ENCODE data around the gene DAB2.
"Not testable (repeated sequence)": the region's sequence is repeated elsewhere in the genome, so short reads cannot be mapped to it uniquely, and the experiment has no call there.

DAB2 gene

GRCh38 chr5:39411985-39412384 lies 12.8 kb downstream of the DAB2 start:
- no peaks in the 10 kb centered on the region for H3K9me3 ChIP-seq (ENCODE audit: control insufficient read depth in 2 of 2, low read length in 2 of 2)
- no peak overlapping the region for H3K27ac ChIP-seq (ENCODE audit: low read depth in 2 of 2, low read length in 2 of 2)
- peaks cover 0 to 7% of the 10 kb centered on the region in 2 donors for H3K4me1 ChIP-seq (ENCODE audit: control insufficient read depth in 2 of 2, insufficient read depth in 2 of 2, low read length in 2 of 2)
- H3K36me3 ChIP-seq (ENCODE audit: control insufficient read depth in 2 of 2, insufficient read depth in 2 of 2, low read length in 2 of 2), result peaks cover 0 to 2% of the 10 kb centered on the region in 2 donors
- H3K9ac ChIP-seq (ENCODE audit: low read depth in 1 of 2, low read length in 2 of 2), result no peak overlapping the region
- no peak overlapping the region for H3K4me3 ChIP-seq (ENCODE audit: low read length in 2 of 2)
- H3K27me3 ChIP-seq (ENCODE audit: control insufficient read depth in 2 of 2, insufficient read depth in 2 of 2, low read length in 2 of 2), result no peaks in the 10 kb centered on the region

GRCh38 chr5:39411061-39411460 lies 13.7 kb downstream of the DAB2 start:
- Histone ChIP-seq H3K27me3 (ENCODE audit: control insufficient read depth in 2 of 2, insufficient read depth in 2 of 2, low read length in 2 of 2) (no peaks in the 10 kb centered on the region), H3K4me1 (ENCODE audit: control insufficient read depth in 2 of 2, insufficient read depth in 2 of 2, low read length in 2 of 2) (peaks cover 0 to 7% of the 10 kb centered on the region in 2 donors), H3K9ac (ENCODE audit: low read depth in 1 of 2, low read length in 2 of 2) (no peak overlapping the region), H3K9me3 (ENCODE audit: control insufficient read depth in 2 of 2, low read length in 2 of 2) (no peaks in the 10 kb centered on the region), H3K36me3 (ENCODE audit: control insufficient read depth in 2 of 2, insufficient read depth in 2 of 2, low read length in 2 of 2) (peaks cover 0 to 2% of the 10 kb centered on the region in 2 donors), H3K4me3 (ENCODE audit: low read length in 2 of 2) (no peak overlapping the region), H3K27ac (ENCODE audit: low read depth in 2 of 2, low read length in 2 of 2) (peak overlapping the region in 1 of 2 donors; percentile 13)

- Histone ChIP-seq H3K9ac (ENCODE audit: low read depth in 1 of 2, low read length in 2 of 2) (no peak overlapping the region), H3K27me3 (ENCODE audit: control insufficient read depth in 2 of 2, insufficient read depth in 2 of 2, low read length in 2 of 2) (no peaks in the 10 kb centered on the region), H3K9me3 (ENCODE audit: control insufficient read depth in 2 of 2, low read length in 2 of 2) (no peaks in the 10 kb centered on the region), H3K4me3 (ENCODE audit: low read length in 2 of 2) (no peak overlapping the region), H3K27ac (ENCODE audit: low read depth in 2 of 2, low read length in 2 of 2) (no peak overlapping the region), H3K4me1 (ENCODE audit: control insufficient read depth in 2 of 2, insufficient read depth in 2 of 2, low read length in 2 of 2) (peaks cover 0 to 7% of the 10 kb centered on the region in 2 donors), H3K36me3 (ENCODE audit: control insufficient read depth in 2 of 2, insufficient read depth in 2 of 2, low read length in 2 of 2) (peaks cover 0 to 2% of the 10 kb centered on the region in 2 donors)
Measured at GRCh38 chr5:39409033-39409432, 15.7 kb downstream of the DAB2 start.

GRCh38 chr5:39405083-39405843 lies 19.5 kb downstream of the DAB2 start:
- H3K36me3 ChIP-seq (ENCODE audit: control insufficient read depth in 2 of 2, insufficient read depth in 2 of 2, low read length in 2 of 2), result peaks cover 0 to 2% of the 10 kb centered on the region in 2 donors
- H3K9ac ChIP-seq (ENCODE audit: low read depth in 1 of 2, low read length in 2 of 2), result no peak overlapping the region
- no peak overlapping the region for H3K4me3 ChIP-seq (ENCODE audit: low read length in 2 of 2)
- no peaks in the 10 kb centered on the region for H3K27me3 ChIP-seq (ENCODE audit: control insufficient read depth in 2 of 2, insufficient read depth in 2 of 2, low read length in 2 of 2)
- H3K4me1 ChIP-seq (ENCODE audit: control insufficient read depth in 2 of 2, insufficient read depth in 2 of 2, low read length in 2 of 2), result peaks cover 8 to 13% of the 10 kb centered on the region in 2 donors
- no peak overlapping the region for H3K27ac ChIP-seq (ENCODE audit: low read depth in 2 of 2, low read length in 2 of 2)
- no peaks in the 10 kb centered on the region for H3K9me3 ChIP-seq (ENCODE audit: control insufficient read depth in 2 of 2, low read length in 2 of 2)

GRCh38 chr5:39403761-39404160 lies 21.0 kb downstream of the DAB2 start:
- not testable (repeated sequence) for H3K27ac ChIP-seq (ENCODE audit: low read depth in 2 of 2, low read length in 2 of 2); H3K9me3 ChIP-seq (ENCODE audit: control insufficient read depth in 2 of 2, low read length in 2 of 2)
- H3K4me1 ChIP-seq (ENCODE audit: control insufficient read depth in 2 of 2, insufficient read depth in 2 of 2, low read length in 2 of 2), result peaks cover 8 to 18% of the 10 kb centered on the region in 2 donors

GRCh38 chr5:39402140-39402539 lies 22.6 kb downstream of the DAB2 start:
- H3K27ac ChIP-seq (ENCODE audit: low read depth in 2 of 2, low read length in 2 of 2), result peak overlapping the region in 1 of 2 donors; percentile 27

More at GRCh38 chr5:39403761-39404160, 21.0 kb downstream of the DAB2 start:
- H3K9ac ChIP-seq (ENCODE audit: low read depth in 1 of 2, low read length in 2 of 2); H3K4me3 ChIP-seq (ENCODE audit: low read length in 2 of 2); H3K36me3 ChIP-seq (ENCODE audit: control insufficient read depth in 2 of 2, insufficient read depth in 2 of 2, low read length in 2 of 2); H3K27me3 ChIP-seq (ENCODE audit: control insufficient read depth in 2 of 2, insufficient read depth in 2 of 2, low read length in 2 of 2): not testable (repeated sequence)

GRCh38 chr5:39400713-39401578 lies 23.8 kb downstream of the DAB2 start:
- H3K27ac ChIP-seq (ENCODE audit: low read depth in 2 of 2, low read length in 2 of 2), result peak overlapping the region; percentile 48 to 79
- H3K9me3 ChIP-seq (ENCODE audit: control insufficient read depth in 2 of 2, low read length in 2 of 2), result no peaks in the 10 kb centered on the region
- H3K4me1 ChIP-seq (ENCODE audit: control insufficient read depth in 2 of 2, insufficient read depth in 2 of 2, low read length in 2 of 2), result peaks cover 8 to 16% of the 10 kb centered on the region in 2 donors
- H3K4me3 ChIP-seq (ENCODE audit: low read length in 2 of 2), result peak overlapping the region in 1 of 2 donors; percentile 21
- no peaks in the 10 kb centered on the region for H3K36me3 ChIP-seq (ENCODE audit: control insufficient read depth in 2 of 2, insufficient read depth in 2 of 2, low read length in 2 of 2)
- peak overlapping the region in 1 of 2 donors; percentile 9 for H3K9ac ChIP-seq (ENCODE audit: low read depth in 1 of 2, low read length in 2 of 2)
- H3K27me3 ChIP-seq (ENCODE audit: control insufficient read depth in 2 of 2, insufficient read depth in 2 of 2, low read length in 2 of 2), result no peaks in the 10 kb centered on the region

More at GRCh38 chr5:39402140-39402539, 22.6 kb downstream of the DAB2 start:
- H3K27me3 ChIP-seq (ENCODE audit: control insufficient read depth in 2 of 2, insufficient read depth in 2 of 2, low read length in 2 of 2); H3K9me3 ChIP-seq (ENCODE audit: control insufficient read depth in 2 of 2, low read length in 2 of 2); H3K9ac ChIP-seq (ENCODE audit: low read depth in 1 of 2, low read length in 2 of 2); H3K4me3 ChIP-seq (ENCODE audit: low read length in 2 of 2); H3K36me3 ChIP-seq (ENCODE audit: control insufficient read depth in 2 of 2, insufficient read depth in 2 of 2, low read length in 2 of 2): not testable (repeated sequence)
- peaks cover 8 to 16% of the 10 kb centered on the region in 2 donors for H3K4me1 ChIP-seq (ENCODE audit: control insufficient read depth in 2 of 2, insufficient read depth in 2 of 2, low read length in 2 of 2)

- Histone ChIP-seq H3K36me3 (ENCODE audit: control insufficient read depth in 2 of 2, insufficient read depth in 2 of 2, low read length in 2 of 2) (no peaks in the 10 kb centered on the region), H3K4me1 (ENCODE audit: control insufficient read depth in 2 of 2, insufficient read depth in 2 of 2, low read length in 2 of 2) (peaks cover 8 to 16% of the 10 kb centered on the region in 2 donors), H3K4me3 (ENCODE audit: low read length in 2 of 2) (no peak overlapping the region), H3K9me3 (ENCODE audit: control insufficient read depth in 2 of 2, low read length in 2 of 2) (no peaks in the 10 kb centered on the region), H3K9ac (ENCODE audit: low read depth in 1 of 2, low read length in 2 of 2) (no peak overlapping the region), H3K27ac (ENCODE audit: low read depth in 2 of 2, low read length in 2 of 2) (peak overlapping the region; percentile 66 to 79), H3K27me3 (ENCODE audit: control insufficient read depth in 2 of 2, insufficient read depth in 2 of 2, low read length in 2 of 2) (no peaks in the 10 kb centered on the region)
Measured at GRCh38 chr5:39399135-39400036, 25.4 kb downstream of the DAB2 start.

- no peaks in the 10 kb centered on the region for H3K27me3 ChIP-seq (ENCODE audit: control insufficient read depth in 2 of 2, insufficient read depth in 2 of 2, low read length in 2 of 2)
- H3K9ac ChIP-seq (ENCODE audit: low read depth in 1 of 2, low read length in 2 of 2), result no peak overlapping the region
- H3K36me3 ChIP-seq (ENCODE audit: control insufficient read depth in 2 of 2, insufficient read depth in 2 of 2, low read length in 2 of 2), result peaks cover 0 to 12% of the 10 kb centered on the region in 2 donors
- no peak overlapping the region for H3K27ac ChIP-seq (ENCODE audit: low read depth in 2 of 2, low read length in 2 of 2)
- no peak overlapping the region for H3K4me3 ChIP-seq (ENCODE audit: low read length in 2 of 2)
- H3K4me1 ChIP-seq (ENCODE audit: control insufficient read depth in 2 of 2, insufficient read depth in 2 of 2, low read length in 2 of 2), result peaks cover 8 to 16% of the 10 kb centered on the region in 2 donors
- H3K9me3 ChIP-seq (ENCODE audit: control insufficient read depth in 2 of 2, low read length in 2 of 2), result no peaks in the 10 kb centered on the region
Measured at GRCh38 chr5:39396843-39397242, 27.9 kb downstream of the DAB2 start.
